Measurements from ENCODE around the gene OTUD4.

DNA sequence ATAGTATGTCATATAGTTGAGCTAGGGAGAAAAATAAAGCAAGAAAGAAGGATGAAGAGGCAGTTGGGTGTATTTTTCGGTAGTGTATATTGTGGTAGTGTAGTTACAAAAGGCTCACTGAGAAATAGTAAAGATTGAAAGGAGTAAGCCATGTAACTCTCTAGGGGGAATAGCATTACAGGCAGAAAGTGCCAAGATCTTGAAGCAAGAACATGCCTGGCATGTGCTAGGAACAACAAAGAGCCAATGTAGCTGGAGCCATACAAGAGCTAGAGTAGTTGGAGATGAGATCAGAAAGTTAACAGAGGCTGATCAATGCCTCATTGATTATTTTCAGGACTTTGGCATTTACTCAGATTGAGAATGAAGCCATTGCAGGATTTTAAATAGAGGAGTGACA, 79.3 kb downstream of the OTUD4 start:
- TF ChIP-seq, protein P1, sequence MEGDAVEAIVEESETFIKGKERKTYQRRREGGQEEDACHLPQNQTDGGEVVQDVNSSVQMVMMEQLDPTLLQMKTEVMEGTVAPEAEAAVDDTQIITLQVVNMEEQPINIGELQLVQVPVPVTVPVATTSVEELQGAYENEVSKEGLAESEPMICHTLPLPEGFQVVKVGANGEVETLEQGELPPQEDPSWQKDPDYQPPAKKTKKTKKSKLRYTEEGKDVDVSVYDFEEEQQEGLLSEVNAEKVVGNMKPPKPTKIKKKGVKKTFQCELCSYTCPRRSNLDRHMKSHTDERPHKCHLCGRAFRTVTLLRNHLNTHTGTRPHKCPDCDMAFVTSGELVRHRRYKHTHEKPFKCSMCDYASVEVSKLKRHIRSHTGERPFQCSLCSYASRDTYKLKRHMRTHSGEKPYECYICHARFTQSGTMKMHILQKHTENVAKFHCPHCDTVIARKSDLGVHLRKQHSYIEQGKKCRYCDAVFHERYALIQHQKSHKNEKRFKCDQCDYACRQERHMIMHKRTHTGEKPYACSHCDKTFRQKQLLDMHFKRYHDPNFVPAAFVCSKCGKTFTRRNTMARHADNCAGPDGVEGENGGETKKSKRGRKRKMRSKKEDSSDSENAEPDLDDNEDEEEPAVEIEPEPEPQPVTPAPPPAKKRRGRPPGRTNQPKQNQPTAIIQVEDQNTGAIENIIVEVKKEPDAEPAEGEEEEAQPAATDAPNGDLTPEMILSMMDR (IDR thresholded peaks at IDR 0.05): no peak
- no peak for TF ChIP-seq POLR2A (IDR thresholded peaks at IDR 0.05)
